Kasumi-1 (cell line): ENCODE data around the gene OCRL.

Source experiments
- DNase-seq, 2 experiments: peaks; one replicate each; lab custom pipeline; 2025; lab: John Stamatoyannopoulos, UW

OCRL gene

DNA sequence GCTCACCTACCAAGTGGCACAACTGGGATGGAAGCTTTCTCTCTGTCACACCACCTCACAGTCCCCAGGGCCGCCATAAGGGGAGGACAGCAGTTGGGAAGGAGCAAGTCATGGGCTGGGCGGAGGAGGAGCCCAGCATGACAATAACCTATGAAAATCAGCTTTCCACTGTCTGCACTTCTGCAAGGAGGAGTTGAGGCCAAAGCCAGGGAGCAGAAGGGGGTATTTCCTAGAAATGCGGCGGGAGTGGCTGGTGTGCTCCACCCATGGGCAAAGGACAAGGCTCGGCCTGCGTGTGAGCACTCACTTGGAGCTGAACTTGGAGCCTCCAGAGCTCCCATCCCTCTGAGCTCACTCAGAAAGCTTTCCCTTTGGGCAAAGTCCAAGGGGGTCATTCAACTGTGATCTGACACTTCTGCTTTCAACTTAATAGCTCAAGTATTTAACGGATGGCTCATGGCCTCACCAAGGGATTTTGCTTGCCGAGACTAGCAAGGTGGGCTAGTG lies 96.2 kb downstream of the OCRL start:
- DNase-seq = no peak

- DNase-seq = peak; percentile 27 to 59
These were observed 97.4 kb downstream of the OCRL start for GRCh38 chrX:129637217-129638109.

GRCh38 chrX:129638917-129639316 lies 98.9 kb downstream of the OCRL start:
- DNase-seq = no peak

- DNase-seq = no peak
These were observed 100.7 kb downstream of the OCRL start for GRCh38 chrX:129640737-129641136.

- no peak for DNase-seq
These were observed 101.4 kb downstream of the OCRL start for GRCh38 chrX:129641469-129641868.

- no peak for DNase-seq
These were observed 101.9 kb downstream of the OCRL start for GRCh38 chrX:129641941-129642340.
